NOMO-1 (cell line): Measurements from ENCODE around the gene FANCI.

Experiments used
- DNase-seq, 2 experiments: peaks; one replicate each; lab custom pipeline; 2025; ENCODE audit not compliant: unreplicated experiment in 2 of 2; lab: John Stamatoyannopoulos, UW

Gene FANCI

GRCh38 chr15:89303986-89304385 lies 60.2 kb downstream of the FANCI start:
- DNase-seq, result no peak

GRCh38 chr15:89305395-89305794 lies 61.6 kb downstream of the FANCI start:
- no peak for DNase-seq

- no peak for DNase-seq
These were observed 63.3 kb downstream of the FANCI start for GRCh38 chr15:89307046-89307587.

- DNase-seq, result no peak
These were observed 64.0 kb downstream of the FANCI start for GRCh38 chr15:89307791-89308190.

- DNase-seq, result no peak
These were observed 64.5 kb downstream of the FANCI start for GRCh38 chr15:89308236-89308635.

- DNase-seq, result no peak
These were observed 66.2 kb downstream of the FANCI start for GRCh38 chr15:89309993-89310392.

GRCh38 chr15:89315375-89315929 lies 71.7 kb downstream of the FANCI start:
- DNase-seq, result no peak

GRCh38 chr15:89316504-89316903 lies 72.7 kb downstream of the FANCI start:
- no peak for DNase-seq

- DNase-seq, result no peak
These were observed 73.5 kb downstream of the FANCI start for GRCh38 chr15:89317186-89317720.

GRCh38 chr15:89319678-89320077 lies 75.9 kb downstream of the FANCI start:
- DNase-seq, result no peak

GRCh38 chr15:89320200-89320599 lies 76.4 kb downstream of the FANCI start:
- no peak for DNase-seq

GRCh38 chr15:89321521-89322410 lies 78.0 kb downstream of the FANCI start:
- no peak for DNase-seq

- no peak for DNase-seq
These were observed 79.0 kb downstream of the FANCI start for GRCh38 chr15:89322822-89323221.

- no peak for DNase-seq
These were observed 80.0 kb downstream of the FANCI start for GRCh38 chr15:89323825-89324224.

GRCh38 chr15:89325039-89325803 lies 81.4 kb downstream of the FANCI start:
- DNase-seq, result no peak

- peak in 1 of 2 experiments; percentile 3 for DNase-seq
These were observed 82.5 kb downstream of the FANCI start for GRCh38 chr15:89326316-89326715.

- no peak for DNase-seq
These were observed 83.3 kb downstream of the FANCI start for GRCh38 chr15:89327113-89327512.

- DNase-seq, result no peak
These were observed 84.8 kb downstream of the FANCI start for GRCh38 chr15:89328398-89329254.

- no peak for DNase-seq
These were observed 85.7 kb downstream of the FANCI start for GRCh38 chr15:89329329-89330084.
